ENCODE results near the gene FOSL2.

Gene FOSL2

GRCh38 chr2:28453396-28453795, 60.7 kb downstream of the FOSL2 start:
- no peak for DNase-seq

DNA sequence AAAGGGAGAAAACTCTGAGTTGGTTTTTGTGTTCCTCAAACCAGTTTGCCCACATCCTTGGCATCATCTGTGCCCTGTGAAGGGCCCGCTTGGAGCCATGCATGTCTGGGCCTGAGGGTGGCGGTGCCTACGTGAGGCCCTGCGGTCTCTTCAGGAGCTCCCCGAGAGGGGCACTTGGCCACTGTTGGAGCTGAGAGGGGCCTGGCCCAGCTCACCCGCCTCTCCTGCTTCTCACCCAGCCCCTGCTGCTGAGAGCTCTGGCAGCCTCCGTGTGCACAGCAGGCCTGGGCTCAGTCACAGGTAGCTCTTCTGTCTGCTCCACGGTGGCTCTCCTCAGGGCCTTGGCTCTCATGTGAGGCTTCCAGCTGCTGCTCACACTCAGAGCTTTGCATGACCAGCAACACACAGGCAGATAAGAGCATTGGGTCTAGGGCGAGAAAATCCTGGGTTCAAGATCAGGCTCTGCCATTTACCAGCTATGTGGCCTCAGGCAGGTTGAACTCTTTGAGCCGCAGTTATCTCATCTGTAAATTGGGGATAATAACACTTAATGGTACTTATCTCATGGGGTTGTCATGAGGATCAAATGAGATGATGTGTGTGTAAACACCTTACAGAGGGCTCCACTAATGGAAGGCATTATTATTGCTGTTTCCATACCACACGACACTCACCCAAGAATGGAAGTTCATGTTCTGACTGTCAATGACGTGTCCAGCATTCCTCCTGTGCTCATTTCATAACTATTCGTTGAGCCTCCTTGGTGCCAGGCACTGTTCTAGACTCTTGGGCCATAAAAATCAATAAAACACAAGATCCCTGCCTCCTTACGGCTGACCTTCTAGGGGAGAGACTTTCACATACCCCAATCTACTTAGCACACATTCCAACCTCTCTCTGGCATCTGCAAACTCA, 61.6 kb downstream of the FOSL2 start:
- no peak for DNase-seq

DNA sequence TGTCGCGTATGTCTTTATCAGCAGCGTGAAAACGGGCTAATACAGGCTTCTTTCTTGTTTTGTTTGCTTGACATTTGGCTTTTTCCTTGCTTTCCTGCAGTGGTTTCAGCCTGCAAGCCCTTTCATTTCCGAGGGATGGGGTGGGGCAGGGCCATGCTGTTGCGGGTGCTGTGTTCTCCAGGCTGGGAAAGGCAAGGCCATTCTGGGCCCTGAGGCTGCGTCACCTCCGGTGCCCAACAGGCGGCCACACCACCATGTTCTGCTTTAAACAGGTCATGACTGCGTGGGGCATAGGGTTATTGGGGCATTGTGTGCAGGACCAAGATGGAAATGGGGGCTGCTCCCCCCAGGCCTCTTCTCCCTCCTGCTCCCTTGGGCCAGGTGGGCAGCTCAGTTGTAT, 64.6 kb downstream of the FOSL2 start:
- no peak for DNase-seq

DNA sequence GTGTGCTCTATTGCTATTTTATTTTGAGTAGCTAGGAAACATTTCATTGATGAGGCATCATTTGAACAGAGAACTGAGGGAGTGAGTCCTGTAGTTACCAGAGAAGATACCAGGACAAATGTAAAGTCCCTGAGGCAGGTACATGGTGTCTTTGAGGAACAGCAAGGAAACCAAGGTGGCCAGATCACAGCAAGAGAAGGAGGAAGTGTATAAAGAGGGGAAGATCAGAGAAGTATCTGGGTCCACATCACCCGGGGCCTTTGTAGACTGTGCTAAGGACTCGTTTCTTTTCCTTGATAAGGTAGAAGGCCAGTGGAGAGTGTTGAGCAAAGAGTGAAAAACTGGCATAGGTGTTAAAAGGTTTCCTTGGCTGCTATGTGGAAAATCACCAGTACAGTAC, 68.4 kb downstream of the FOSL2 start:
- no peak for DNase-seq

GRCh38 chr2:28462122-28462521, 69.5 kb downstream of the FOSL2 start:
- DNase-seq, result no peak

DNA sequence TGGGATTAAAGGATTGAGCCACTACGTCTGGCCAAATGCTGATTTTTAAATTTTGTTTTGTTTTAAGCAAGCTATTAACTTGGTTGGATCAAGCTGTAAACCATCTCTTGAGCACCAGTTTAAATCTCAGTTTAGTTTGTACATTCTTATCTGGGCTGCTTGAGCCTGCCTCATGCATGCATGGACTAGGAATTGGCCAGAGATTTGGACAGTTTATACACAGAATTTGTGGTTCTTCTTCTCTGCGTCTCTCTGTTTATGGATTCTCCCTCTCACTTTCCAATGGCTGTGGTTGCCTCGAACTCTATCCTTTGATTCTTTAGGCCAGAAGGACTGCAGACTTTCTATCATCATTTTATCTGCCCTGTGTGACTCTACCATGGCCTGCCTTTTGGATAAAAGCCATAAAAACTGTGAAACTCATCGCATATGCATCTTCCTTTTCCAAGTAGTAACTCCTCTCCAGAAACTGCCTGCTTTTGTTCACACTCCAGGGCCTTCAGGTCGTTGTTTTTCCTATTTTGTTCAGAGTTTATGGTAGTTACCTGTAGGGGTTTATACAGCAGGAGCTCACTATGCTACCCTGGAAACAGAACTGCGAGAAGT, 70.7 kb downstream of the FOSL2 start:
- no peak for DNase-seq

DNA sequence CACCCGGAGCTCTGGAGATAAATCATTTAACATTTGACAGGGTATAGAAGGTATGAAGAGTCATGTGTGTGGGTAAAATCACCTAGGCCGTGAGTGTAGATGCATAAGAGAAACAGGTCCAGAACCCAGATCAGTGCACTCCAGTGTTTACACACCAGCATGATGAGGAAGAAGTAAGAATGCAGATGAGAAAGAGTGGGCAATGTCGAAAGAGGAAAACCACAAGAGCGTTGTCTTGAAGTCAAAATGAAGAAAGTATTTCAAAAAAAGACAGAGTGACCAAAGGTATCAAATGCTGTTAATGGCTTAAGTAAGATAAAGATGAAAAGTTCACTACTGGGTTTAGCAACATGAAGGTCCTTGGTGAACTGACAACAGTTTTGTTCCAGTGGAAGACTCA, 71.2 kb downstream of the FOSL2 start:
- no peak for DNase-seq

GRCh38 chr2:28465148-28465885, 72.7 kb downstream of the FOSL2 start:
- no peak for DNase-seq

Data from NCI-H1092 (cell line).